NB4 (cell line): ENCODE results near the gene FAHD1.

Experiments used
- POLR2A ChIP-seq: IDR thresholded peaks from 2 replicates; pipeline ENCODE4 v1.6.1; 2011; ENCODE audit warnings: mild to moderate bottlenecking; ENCODE audit not compliant: insufficient read length; ENCODE audit errors: extremely low read depth
- TF ChIP-seq, protein P1 (sequence below): IDR thresholded peaks from one replicate; pipeline ENCODE4 v1.5.1; 2012; ENCODE audit warnings: low read depth, low read length
- TF ChIP-seq, protein P2 (sequence below): IDR thresholded peaks from 2 replicates; pipeline ENCODE4 v1.6.1; 2011; ENCODE audit warnings: low read depth, low read length

DNA sequence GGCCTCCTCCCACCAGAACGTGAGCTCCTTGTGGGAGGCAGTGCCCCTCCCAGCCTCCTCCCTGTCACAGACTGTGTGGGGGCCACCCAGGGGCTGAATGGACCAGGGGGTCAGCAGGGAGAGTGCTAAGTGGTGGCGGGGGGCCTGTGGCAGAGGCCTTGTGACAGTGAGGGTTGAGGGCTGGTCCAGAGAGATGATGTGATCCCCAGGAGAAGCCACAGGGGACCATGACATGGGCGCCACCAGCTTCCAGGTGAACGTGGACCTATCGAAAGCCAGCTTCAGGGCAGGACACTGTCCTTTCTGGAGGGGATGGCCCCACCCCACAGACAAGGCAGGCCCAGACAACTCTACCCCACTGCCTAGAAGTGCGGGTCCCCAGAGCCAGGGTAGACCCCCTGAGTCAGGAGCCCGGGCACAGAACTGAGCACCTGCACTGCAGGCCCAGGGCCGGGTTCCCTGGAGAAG is 47.7 kb upstream of the FAHD1 start:
- TF ChIP-seq, protein P1, sequence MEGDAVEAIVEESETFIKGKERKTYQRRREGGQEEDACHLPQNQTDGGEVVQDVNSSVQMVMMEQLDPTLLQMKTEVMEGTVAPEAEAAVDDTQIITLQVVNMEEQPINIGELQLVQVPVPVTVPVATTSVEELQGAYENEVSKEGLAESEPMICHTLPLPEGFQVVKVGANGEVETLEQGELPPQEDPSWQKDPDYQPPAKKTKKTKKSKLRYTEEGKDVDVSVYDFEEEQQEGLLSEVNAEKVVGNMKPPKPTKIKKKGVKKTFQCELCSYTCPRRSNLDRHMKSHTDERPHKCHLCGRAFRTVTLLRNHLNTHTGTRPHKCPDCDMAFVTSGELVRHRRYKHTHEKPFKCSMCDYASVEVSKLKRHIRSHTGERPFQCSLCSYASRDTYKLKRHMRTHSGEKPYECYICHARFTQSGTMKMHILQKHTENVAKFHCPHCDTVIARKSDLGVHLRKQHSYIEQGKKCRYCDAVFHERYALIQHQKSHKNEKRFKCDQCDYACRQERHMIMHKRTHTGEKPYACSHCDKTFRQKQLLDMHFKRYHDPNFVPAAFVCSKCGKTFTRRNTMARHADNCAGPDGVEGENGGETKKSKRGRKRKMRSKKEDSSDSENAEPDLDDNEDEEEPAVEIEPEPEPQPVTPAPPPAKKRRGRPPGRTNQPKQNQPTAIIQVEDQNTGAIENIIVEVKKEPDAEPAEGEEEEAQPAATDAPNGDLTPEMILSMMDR: no peak
- no peak for TF ChIP-seq POLR2A
- TF ChIP-seq, protein P2, sequence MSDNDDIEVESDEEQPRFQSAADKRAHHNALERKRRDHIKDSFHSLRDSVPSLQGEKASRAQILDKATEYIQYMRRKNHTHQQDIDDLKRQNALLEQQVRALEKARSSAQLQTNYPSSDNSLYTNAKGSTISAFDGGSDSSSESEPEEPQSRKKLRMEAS: no peak
